ENCODE data around the gene ACBD3.

ACBD3 gene

GRCh38 chr1:226211181-226211821, 24.8 kb upstream of the ACBD3 start:
- no CpG with 5 or more reads among the region's 5 CpGs for WGBS (ENCODE audit: extremely low coverage, insufficient coverage, insufficient read length)
- H3K4ac ChIP-seq (ENCODE audit: low read depth, low read length): no peak overlapping the region
- H2BK12ac ChIP-seq (ENCODE audit: low read length): no peak overlapping the region
- no peak overlapping the region for H2AK5ac ChIP-seq (ENCODE audit: low read length)
- no peak for DNase-seq
- no peaks in the 10 kb centered on the region for H3K79me2 ChIP-seq (ENCODE audit: control insufficient read depth, insufficient read depth, low read length, poor library complexity)
- no peak overlapping the region for H4K8ac ChIP-seq (ENCODE audit: low read depth, low read length)
- H3K9ac ChIP-seq (ENCODE audit: low read length): no peak overlapping the region
- H4K12ac ChIP-seq (ENCODE audit: low read depth, low read length): no peak overlapping the region
- no peak overlapping the region for H3K4me3 ChIP-seq (ENCODE audit: low read depth, low read length)
- no peak overlapping the region for H3K14ac ChIP-seq (ENCODE audit: low read length)
- H3K79me1 ChIP-seq (ENCODE audit: low read length): peaks cover 4% of the 10 kb centered on the region
- no peak overlapping the region for H3K27ac ChIP-seq (ENCODE audit: low read depth, low read length)
- H3K23ac ChIP-seq (ENCODE audit: low read length): no peak overlapping the region
- H3K9me3 ChIP-seq (ENCODE audit: insufficient read depth, low read depth, low read length): no peaks in the 10 kb centered on the region
- H2BK5ac ChIP-seq (ENCODE audit: low read depth, low read length, poor library complexity): no peak overlapping the region
- no peaks in the 10 kb centered on the region for H3K36me3 ChIP-seq (ENCODE audit: control insufficient read depth in 1 of 2, insufficient read depth in 2 of 2, low read length in 2 of 2)
- no peak overlapping the region for H4K91ac ChIP-seq (ENCODE audit: low read depth, low read length)
- H2AFZ ChIP-seq (ENCODE audit: insufficient read depth, low read length, poor library complexity): no peak overlapping the region
- H3K18ac ChIP-seq (ENCODE audit: low read length): no peak overlapping the region
- no peak overlapping the region for H3K4me2 ChIP-seq (ENCODE audit: low read length)
- H3K27me3 ChIP-seq (ENCODE audit: insufficient read depth, low read length): no peaks in the 10 kb centered on the region
- H3K4me1 ChIP-seq (ENCODE audit: control insufficient read depth in 1 of 2, insufficient read depth in 2 of 2, low read length in 2 of 2): peaks cover 7 to 9% of the 10 kb centered on the region in 2 experiments
- no peak overlapping the region for H2BK120ac ChIP-seq (ENCODE audit: insufficient read depth, low read length, poor library complexity)

GRCh38 chr1:226210571-226211176, 24.1 kb upstream of the ACBD3 start:
- DNase-seq: no peak
- Histone ChIP-seq H2BK12ac (ENCODE audit: low read length) (no peak overlapping the region), H3K79me2 (ENCODE audit: control insufficient read depth, insufficient read depth, low read length, poor library complexity) (no peaks in the 10 kb centered on the region), H3K9me3 (ENCODE audit: insufficient read depth, low read depth, low read length) (no peaks in the 10 kb centered on the region), H3K36me3 (ENCODE audit: control insufficient read depth in 1 of 2, insufficient read depth in 2 of 2, low read length in 2 of 2) (no peaks in the 10 kb centered on the region), H3K4me1 (ENCODE audit: control insufficient read depth in 1 of 2, insufficient read depth in 2 of 2, low read length in 2 of 2) (peaks cover 7 to 9% of the 10 kb centered on the region in 2 experiments), H3K4ac (ENCODE audit: low read depth, low read length) (no peak overlapping the region), H2BK5ac (ENCODE audit: low read depth, low read length, poor library complexity) (no peak overlapping the region), H4K8ac (ENCODE audit: low read depth, low read length) (no peak overlapping the region), H3K14ac (ENCODE audit: low read length) (no peak overlapping the region), H2AFZ (ENCODE audit: insufficient read depth, low read length, poor library complexity) (no peak overlapping the region), H2BK120ac (ENCODE audit: insufficient read depth, low read length, poor library complexity) (no peak overlapping the region), H3K27me3 (ENCODE audit: insufficient read depth, low read length) (no peaks in the 10 kb centered on the region), H4K12ac (ENCODE audit: low read depth, low read length) (no peak overlapping the region), H3K9ac (ENCODE audit: low read length) (no peak overlapping the region), H3K27ac (ENCODE audit: low read depth, low read length) (no peak overlapping the region), H3K4me3 (ENCODE audit: low read depth, low read length) (no peak overlapping the region), H4K91ac (ENCODE audit: low read depth, low read length) (no peak overlapping the region), H3K18ac (ENCODE audit: low read length) (no peak overlapping the region), H3K4me2 (ENCODE audit: low read length) (no peak overlapping the region), H3K79me1 (ENCODE audit: low read length) (peaks cover 4% of the 10 kb centered on the region), H2AK5ac (ENCODE audit: low read length) (no peak overlapping the region), H3K23ac (ENCODE audit: low read length) (no peak overlapping the region)
- WGBS (ENCODE audit: extremely low coverage, insufficient coverage, insufficient read length): no CpG with 5 or more reads among the region's 7 CpGs

GRCh38 chr1:226209307-226210059, 22.9 kb upstream of the ACBD3 start:
- H2BK120ac ChIP-seq (ENCODE audit: insufficient read depth, low read length, poor library complexity): no peak overlapping the region
- H2AFZ ChIP-seq (ENCODE audit: insufficient read depth, low read length, poor library complexity): no peak overlapping the region
- H3K4me1 ChIP-seq (ENCODE audit: control insufficient read depth in 1 of 2, insufficient read depth in 2 of 2, low read length in 2 of 2): peaks cover 3% of the 10 kb centered on the region in 2 experiments
- no peak overlapping the region for H3K27ac ChIP-seq (ENCODE audit: low read depth, low read length)
- no peaks in the 10 kb centered on the region for H3K36me3 ChIP-seq (ENCODE audit: control insufficient read depth in 1 of 2, insufficient read depth in 2 of 2, low read length in 2 of 2)
- H4K12ac ChIP-seq (ENCODE audit: low read depth, low read length): no peak overlapping the region
- no peaks in the 10 kb centered on the region for H3K79me1 ChIP-seq (ENCODE audit: low read length)
- no peak overlapping the region for H3K4me3 ChIP-seq (ENCODE audit: low read depth, low read length)
- no peak overlapping the region for H3K4me2 ChIP-seq (ENCODE audit: low read length)
- WGBS (ENCODE audit: extremely low coverage, insufficient coverage, insufficient read length): no CpG with 5 or more reads among the region's 17 CpGs
- H4K91ac ChIP-seq (ENCODE audit: low read depth, low read length): no peak overlapping the region
- H3K4ac ChIP-seq (ENCODE audit: low read depth, low read length): no peak overlapping the region
- no peak overlapping the region for H2AK5ac ChIP-seq (ENCODE audit: low read length)
- H3K9ac ChIP-seq (ENCODE audit: low read length): no peak overlapping the region
- no peaks in the 10 kb centered on the region for H3K79me2 ChIP-seq (ENCODE audit: control insufficient read depth, insufficient read depth, low read length, poor library complexity)
- no peak overlapping the region for H2BK12ac ChIP-seq (ENCODE audit: low read length)
- no peaks in the 10 kb centered on the region for H3K9me3 ChIP-seq (ENCODE audit: insufficient read depth, low read depth, low read length)
- H3K23ac ChIP-seq (ENCODE audit: low read length): no peak overlapping the region
- H4K8ac ChIP-seq (ENCODE audit: low read depth, low read length): no peak overlapping the region
- DNase-seq: no peak
- H3K14ac ChIP-seq (ENCODE audit: low read length): no peak overlapping the region
- H2BK5ac ChIP-seq (ENCODE audit: low read depth, low read length, poor library complexity): no peak overlapping the region
- no peak overlapping the region for H3K18ac ChIP-seq (ENCODE audit: low read length)
- no peaks in the 10 kb centered on the region for H3K27me3 ChIP-seq (ENCODE audit: insufficient read depth, low read length)

GRCh38 chr1:226207048-226207447, 20.5 kb upstream of the ACBD3 start:
- Histone ChIP-seq H4K12ac (ENCODE audit: low read depth, low read length) (no peak overlapping the region), H3K4me3 (ENCODE audit: low read depth, low read length) (no peak overlapping the region), H2BK120ac (ENCODE audit: insufficient read depth, low read length, poor library complexity) (no peak overlapping the region), H2AFZ (ENCODE audit: insufficient read depth, low read length, poor library complexity) (no peak overlapping the region), H3K4ac (ENCODE audit: low read depth, low read length) (no peak overlapping the region), H3K23ac (ENCODE audit: low read length) (no peak overlapping the region), H3K4me1 (ENCODE audit: control insufficient read depth in 1 of 2, insufficient read depth in 2 of 2, low read length in 2 of 2) (peaks cover 2 to 3% of the 10 kb centered on the region in 2 experiments), H2BK5ac (ENCODE audit: low read depth, low read length, poor library complexity) (no peak overlapping the region), H3K79me2 (ENCODE audit: control insufficient read depth, insufficient read depth, low read length, poor library complexity) (no peaks in the 10 kb centered on the region), H4K91ac (ENCODE audit: low read depth, low read length) (no peak overlapping the region), H3K4me2 (ENCODE audit: low read length) (no peak overlapping the region), H2BK12ac (ENCODE audit: low read length) (no peak overlapping the region), H3K9ac (ENCODE audit: low read length) (no peak overlapping the region), H3K27ac (ENCODE audit: low read depth, low read length) (no peak overlapping the region), H3K18ac (ENCODE audit: low read length) (no peak overlapping the region), H3K36me3 (ENCODE audit: control insufficient read depth in 1 of 2, insufficient read depth in 2 of 2, low read length in 2 of 2) (no peaks in the 10 kb centered on the region), H4K8ac (ENCODE audit: low read depth, low read length) (no peak overlapping the region), H3K9me3 (ENCODE audit: insufficient read depth, low read depth, low read length) (no peaks in the 10 kb centered on the region), H3K27me3 (ENCODE audit: insufficient read depth, low read length) (no peaks in the 10 kb centered on the region), H2AK5ac (ENCODE audit: low read length) (no peak overlapping the region), H3K14ac (ENCODE audit: low read length) (no peak overlapping the region), H3K79me1 (ENCODE audit: low read length) (no peaks in the 10 kb centered on the region)
- WGBS (ENCODE audit: extremely low coverage, insufficient coverage, insufficient read length): no CpG with 5 or more reads among the region's 5 CpGs
- DNase-seq: no peak

All from trophoblast cell (in vitro differentiated cells and primary cell).